GM19452 (cell line): ENCODE data around the gene PSORS1C2.
"Not testable (repeated sequence)": the region's sequence is repeated elsewhere in the genome, so short reads cannot be mapped to it uniquely, and the experiment has no call there.

Experiments used
- ATAC-seq: cut with Tn5 transposase; IDR thresholded peaks from one replicate; pipeline ENCODE4 v1.9.1; 2021; ENCODE audit not compliant: unreplicated experiment

PSORS1C2 gene

GRCh38 chr6:31168606-31169005 lies 29.7 kb upstream of the PSORS1C2 start:
- ATAC-seq = no peak

DNA sequence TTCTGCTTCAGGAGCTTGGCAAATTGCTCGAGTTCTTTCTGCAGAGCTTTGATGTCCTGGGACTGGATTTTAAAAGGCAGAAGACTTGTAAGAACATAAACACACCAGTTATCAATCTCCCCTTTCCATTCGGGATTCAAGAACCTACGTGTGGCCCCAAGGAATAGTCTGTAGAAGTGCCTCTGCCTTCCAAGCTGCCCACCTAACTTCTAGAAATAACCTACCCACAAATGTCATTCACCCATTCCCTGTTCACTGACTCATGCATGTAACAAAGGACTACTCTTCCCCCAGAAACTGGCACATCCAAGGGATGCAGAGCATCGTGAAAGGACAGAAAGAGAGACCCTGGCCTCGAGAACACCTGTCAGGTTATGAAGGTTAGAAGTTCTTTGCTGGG lies 27.1 kb upstream of the PSORS1C2 start:
- ATAC-seq = no peak

GRCh38 chr6:31165064-31165832 lies 26.4 kb upstream of the PSORS1C2 start:
- ATAC-seq = peak; percentile 80

GRCh38 chr6:31164475-31165063 lies 25.7 kb upstream of the PSORS1C2 start:
- ATAC-seq = not testable (repeated sequence)

- no peak for ATAC-seq
These were observed 25.1 kb upstream of the PSORS1C2 start for GRCh38 chr6:31163922-31164321.

DNA sequence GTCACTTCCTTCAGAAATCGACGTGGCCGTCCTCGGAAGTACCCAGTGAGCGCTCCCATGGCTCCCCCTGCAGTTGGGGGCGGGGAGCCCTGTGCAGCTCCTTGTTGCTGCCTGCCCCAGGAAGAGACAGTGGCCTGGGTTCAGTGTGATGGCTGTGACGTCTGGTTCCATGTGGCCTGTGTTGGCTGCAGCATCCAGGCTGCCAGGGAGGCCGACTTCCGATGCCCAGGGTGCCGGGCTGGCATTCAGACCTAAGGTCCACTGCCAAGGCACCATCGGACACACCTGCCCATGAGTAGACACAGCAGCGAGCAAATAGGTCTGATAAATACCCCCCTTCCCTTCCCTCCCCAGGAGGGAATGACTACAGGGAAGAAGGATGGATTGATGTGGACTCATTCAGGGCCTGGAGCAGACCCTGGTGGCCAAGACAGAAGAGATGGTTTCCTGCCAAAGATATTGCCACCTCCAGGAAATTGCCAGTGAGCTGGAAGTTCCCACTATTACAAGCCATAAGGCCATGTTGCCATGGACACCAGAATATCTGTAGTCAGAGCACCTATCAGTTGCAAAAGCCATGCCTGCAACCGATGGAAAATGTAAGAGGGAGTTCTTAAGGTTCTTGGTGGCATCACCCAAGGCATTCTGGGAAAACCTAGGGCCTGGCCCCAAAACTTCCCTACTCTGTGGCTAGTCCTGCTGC lies 23.7 kb upstream of the PSORS1C2 start:
- no peak for ATAC-seq

- ATAC-seq = no peak
These were observed 22.6 kb upstream of the PSORS1C2 start for GRCh38 chr6:31161216-31162126.

- no peak for ATAC-seq
These were observed 20.3 kb upstream of the PSORS1C2 start for GRCh38 chr6:31158863-31159855.

- peak; percentile 81 for ATAC-seq
These were observed 19.4 kb upstream of the PSORS1C2 start, which contains the start of gene TCF19 for GRCh38 chr6:31158140-31158862. TSS of gene TCF19 (plus strand) at chr6:31158589. CDS start at chr6:31159470, 881 bp downstream.

- no peak for ATAC-seq
These were observed 18.8 kb upstream of the PSORS1C2 start, which contains the start of gene CCHCR1 for GRCh38 chr6:31157513-31158139. TSS of gene CCHCR1 (minus strand) at chr6:31157802. CDS start at chr6:31157600, 202 bp downstream.

DNA sequence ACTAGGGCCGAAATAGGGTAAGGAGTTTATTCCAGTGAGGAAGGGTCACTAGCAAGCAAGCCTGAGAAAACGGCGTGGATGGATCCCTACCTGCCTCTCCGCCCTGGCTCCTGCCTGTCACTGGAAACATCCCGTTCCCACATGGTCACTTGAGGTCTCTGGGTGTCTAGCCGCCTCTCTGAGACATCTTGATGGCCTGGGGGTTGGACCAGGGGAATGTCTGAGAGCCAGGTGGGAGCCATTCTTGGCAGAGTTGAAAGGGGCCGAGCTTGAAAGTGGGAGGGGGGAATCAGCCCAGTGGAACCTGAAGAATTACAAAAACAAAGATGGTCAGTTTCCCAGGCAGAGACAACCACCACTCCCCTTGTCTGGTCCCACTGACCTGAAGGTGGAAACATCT lies 17.8 kb upstream of the PSORS1C2 start:
- no peak for ATAC-seq

- ATAC-seq = no peak
These were observed 15.6 kb upstream of the PSORS1C2 start for GRCh38 chr6:31154436-31154835.

DNA sequence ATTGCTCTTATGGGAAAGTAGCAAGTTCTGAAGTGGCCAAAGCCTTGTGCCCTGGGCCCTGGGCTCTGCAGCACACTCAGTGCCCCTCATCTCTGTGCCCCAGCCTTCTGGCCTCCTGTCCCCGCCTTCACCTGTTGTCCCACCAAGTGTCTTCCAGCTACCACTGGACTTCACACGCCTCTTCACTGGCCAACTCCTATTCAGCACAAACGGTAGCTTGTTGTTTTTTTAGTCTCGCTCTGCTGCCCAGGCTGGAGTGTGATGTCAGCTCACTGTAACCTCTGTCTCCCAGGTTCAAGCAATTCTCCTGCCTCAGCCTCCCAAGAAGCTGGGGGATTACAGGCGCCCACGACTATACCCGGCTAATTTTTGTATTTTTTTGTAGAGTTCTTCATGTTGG lies 13.9 kb upstream of the PSORS1C2 start:
- no peak for ATAC-seq

- ATAC-seq = no peak
These were observed 11.1 kb upstream of the PSORS1C2 start for GRCh38 chr6:31149827-31150447.

GRCh38 chr6:31145386-31145785 lies 6.5 kb upstream of the PSORS1C2 start:
- no peak for ATAC-seq

DNA sequence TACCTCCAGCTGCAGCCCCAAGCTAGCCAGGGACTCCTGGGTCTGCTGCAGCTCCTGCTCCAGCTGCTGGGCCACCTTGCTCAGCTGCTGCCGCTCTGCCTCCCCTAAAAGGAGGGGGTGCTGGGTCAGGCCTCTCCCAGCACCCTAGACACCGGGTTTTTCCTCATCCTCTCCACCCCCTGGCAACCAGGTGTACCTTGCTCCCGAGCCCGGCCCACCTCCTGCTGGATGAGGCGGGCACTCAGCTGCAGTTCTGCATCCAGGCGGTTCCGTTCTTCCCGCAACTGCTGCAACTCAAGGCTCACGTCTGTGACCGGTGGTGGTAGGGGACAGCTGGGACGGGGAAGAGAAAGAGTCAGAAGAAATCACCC lies 6.1 kb upstream of the PSORS1C2 start:
- ATAC-seq = no peak

- no peak for ATAC-seq
These were observed 5.6 kb upstream of the PSORS1C2 start for GRCh38 chr6:31144296-31144969.

DNA sequence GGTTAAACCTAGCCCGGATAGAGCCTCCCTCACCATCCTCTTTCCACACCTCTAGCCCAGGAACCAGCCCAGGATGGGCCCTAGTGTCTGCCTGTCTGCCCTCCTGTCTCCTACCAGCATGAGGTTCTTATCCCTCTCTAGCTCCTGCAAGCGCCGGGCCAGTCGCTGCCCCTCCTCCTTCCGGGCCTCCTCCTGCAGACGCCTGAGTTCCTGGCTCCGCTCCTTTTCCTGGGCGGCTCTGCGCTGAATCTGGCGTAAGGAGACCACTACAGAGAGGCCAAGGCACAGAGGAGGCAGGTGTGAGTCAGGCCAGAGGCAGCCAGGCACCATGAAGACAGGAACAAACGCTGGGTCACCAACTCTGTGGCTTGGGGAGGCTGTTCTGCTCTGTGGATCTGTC lies 4.3 kb upstream of the PSORS1C2 start:
- ATAC-seq = no peak
